Esophagus squamous epithelium (tissue), 4 donors: ENCODE data around the gene ANO2.

ENCODE experiments used
- CTCF ChIP-seq, 6 experiments: fragments of 450-650 bp in 4 of 6; fragments of 200-600 bp in 2 of 6; sonication (generic) in 2 of 6; IDR thresholded peaks; one replicate each; pipeline ENCODE4 v1.5.1; 2016 to 2019; ENCODE audit warnings: antibody characterized with exemption in 6 of 6, mild to moderate bottlenecking in 4 of 6, moderate library complexity in 4 of 6
- POLR2A ChIP-seq, 4 donors: fragments of 450-650 bp; IDR thresholded peaks; one replicate each; pipeline ENCODE4 v1.6.1; 2017; ENCODE audit warnings: antibody characterized with exemption in 4 of 4, mild to moderate bottlenecking in 4 of 4, moderate library complexity in 3 of 4

GRCh38 chr12:5784462-5785130, 160.5 kb downstream of the ANO2 start:
- TF ChIP-seq POLR2A (IDR thresholded peaks at IDR 0.05), result no peak
- no peak for TF ChIP-seq CTCF (IDR thresholded peaks at IDR 0.05)
